IMR-90 (cell line): ENCODE results near the gene LRRC47. TPM values are rescaled to one million over a fixed set of nuclear protein-coding genes. Genes with fewer than 3 reads are reported as not detected.

Experiments used
- ATAC-seq: fragments of 200-7000 bp; cut with Tn5 transposase; 2 replicates; pipeline ENCODE4 v1.9.1; 2020; ENCODE audit warnings: low read depth, mild to moderate bottlenecking, moderate library complexity
- BruUV-seq: library from RNA; stranded (reverse); fragments of 400-500 nt; replicated peaks from 2 replicates; lab custom pipeline; 2021; lab: Mats Ljungman, UMichigan
- CTCF ChIA-PET: fragments of 300-600 bp; formaldehyde crosslinking; extraction: SDS; loops from one replicate; lab custom pipeline; 2021; ENCODE audit warnings: antibody characterized with exemption; lab: Yijun Ruan, JAX
- POLR2A ChIA-PET: fragments of 300-600 bp; sonication (Branson Sonifier 250); formaldehyde crosslinking; loops from one replicate; lab custom pipeline; 2022; ENCODE audit warnings: antibody characterized with exemption; ENCODE audit not compliant: unreplicated experiment; lab: Charles Lee
- DNase-seq: peaks from one replicate; pipeline ENCODE4 v3.0.0; 2013
- H2AFZ ChIP-seq: replicated peaks from 2 replicates; pipeline ENCODE3; 2013; ENCODE audit warnings: low read length, mild to moderate bottlenecking; ENCODE audit not compliant: poor library complexity
- H2AK5ac ChIP-seq: 2 replicates; pipeline ENCODE4 v1.6.1; 2013; ENCODE audit warnings: low read depth, low read length, inconsistent platforms
- H2AK9ac ChIP-seq: replicated peaks from 2 replicates; pipeline ENCODE3; 2013; ENCODE audit warnings: mild to moderate bottlenecking, low read depth, low read length, moderate library complexity; ENCODE audit not compliant: poor library complexity
- H2BK120ac ChIP-seq: 2 replicates; pipeline ENCODE4 v1.6.1; 2013; ENCODE audit warnings: low read depth, low read length, inconsistent platforms
- H2BK15ac ChIP-seq: 3 replicates; pipeline ENCODE4 v1.6.1; 2013; ENCODE audit warnings: low read depth, low read length, inconsistent platforms
- H2BK20ac ChIP-seq: 2 replicates; pipeline ENCODE4 v1.6.1; 2013; ENCODE audit warnings: low read depth, mild to moderate bottlenecking, inconsistent platforms, low read length, moderate library complexity
- H2BK5ac ChIP-seq: 2 replicates; pipeline ENCODE4 v1.6.1; 2013; ENCODE audit warnings: mild to moderate bottlenecking, low read depth, low read length, inconsistent platforms; ENCODE audit not compliant: poor library complexity, severe bottlenecking
- H3K14ac ChIP-seq: replicated peaks from 2 replicates; pipeline ENCODE4 v1.6.1; 2013; ENCODE audit warnings: low read depth, low read length, inconsistent platforms
- H3K18ac ChIP-seq: 2 replicates; pipeline ENCODE4 v1.6.1; 2013; ENCODE audit warnings: low read depth, low read length, control low read depth
- H3K23ac ChIP-seq: 2 replicates; pipeline ENCODE4 v1.6.1; 2013; ENCODE audit warnings: low read depth, low read length, inconsistent platforms
- H3K27ac ChIP-seq: 2 replicates; pipeline ENCODE4 v1.5.1; 2013; ENCODE audit warnings: mild to moderate bottlenecking, control low read depth, low read length; ENCODE audit not compliant: insufficient read depth
- H3K27me3 ChIP-seq: 2 replicates; pipeline ENCODE4 v1.6.1; 2013; ENCODE audit warnings: low read length; ENCODE audit not compliant: control insufficient read depth, insufficient read depth
- H3K36me3 ChIP-seq: 2 replicates; pipeline ENCODE4 v1.6.1; 2013; ENCODE audit warnings: low read length, mixed read lengths; ENCODE audit not compliant: control insufficient read depth, insufficient read depth
- H3K4ac ChIP-seq: 2 replicates; pipeline ENCODE4 v1.6.1; 2013; ENCODE audit warnings: low read depth, low read length, inconsistent platforms
- H3K4me1 ChIP-seq: 2 replicates; pipeline ENCODE4 v1.6.1; 2013; ENCODE audit warnings: low read length, mixed read lengths; ENCODE audit not compliant: control insufficient read depth, insufficient read depth
- H3K4me2 ChIP-seq: 2 replicates; pipeline ENCODE4 v1.6.1; 2013; ENCODE audit warnings: low read depth, mild to moderate bottlenecking, control low read depth, low read length, moderate library complexity
- H3K4me3 ChIP-seq: 2 replicates; pipeline ENCODE4 v1.5.1; 2013; ENCODE audit warnings: low read depth, mild to moderate bottlenecking, control low read depth, low read length, moderate library complexity; ENCODE audit not compliant: insufficient read depth
- H3K56ac ChIP-seq: 2 replicates; pipeline ENCODE4 v1.6.1; 2013; ENCODE audit warnings: low read length, inconsistent platforms; ENCODE audit not compliant: insufficient read depth; ENCODE audit errors: extremely low read depth
- H3K79me1 ChIP-seq, 2 experiments: 2 replicates each; pipeline ENCODE4 v1.6.1; 2013; ENCODE audit warnings: low read length in 2 of 2, inconsistent platforms in 1 of 2, low read depth in 1 of 2
- H3K9ac ChIP-seq: 2 replicates; pipeline ENCODE4 v1.6.1; 2013; ENCODE audit warnings: low read depth, low read length, control low read depth
- H3K9me1 ChIP-seq: 2 replicates; pipeline ENCODE4 v1.6.1; 2013; ENCODE audit warnings: low read length, inconsistent platforms; ENCODE audit not compliant: insufficient read depth
- H3K9me3 ChIP-seq: 2 replicates; pipeline ENCODE4 v1.6.1; 2013; ENCODE audit warnings: low read length; ENCODE audit not compliant: control insufficient read depth, insufficient read depth
- H4K20me1 ChIP-seq: 2 replicates; pipeline ENCODE4 v1.6.1; 2013; ENCODE audit warnings: low read length, inconsistent platforms; ENCODE audit not compliant: insufficient read depth
- H4K5ac ChIP-seq: 2 replicates; pipeline ENCODE4 v1.6.1; 2013; ENCODE audit warnings: mild to moderate bottlenecking, low read depth, low read length, control low read depth
- H4K8ac ChIP-seq, 2 experiments: 2 replicates each; pipeline ENCODE4 v1.6.1; 2013; ENCODE audit warnings: low read depth in 2 of 2, low read length in 2 of 2, control low read depth in 1 of 2, inconsistent platforms in 1 of 2
- H4K91ac ChIP-seq: 2 replicates; pipeline ENCODE4 v1.6.1; 2013; ENCODE audit warnings: low read depth, low read length, inconsistent platforms; ENCODE audit not compliant: insufficient read depth
- BHLHE40 ChIP-seq: fragments of 150-350 bp; IDR thresholded peaks from 2 replicates; pipeline ENCODE4 v1.6.1; 2016; ENCODE audit warnings: mild to moderate bottlenecking, low read depth, low read length
- CEBPB ChIP-seq: IDR thresholded peaks from 2 replicates; pipeline ENCODE4 v1.6.1; 2012; ENCODE audit warnings: low read depth, low read length, improper control_type of control experiment
- CHD1 ChIP-seq: IDR thresholded peaks from 2 replicates; pipeline ENCODE4 v1.6.1; 2012; ENCODE audit warnings: low read depth, low read length, improper control_type of control experiment
- CTCF ChIP-seq: conservative IDR thresholded peaks from 2 replicates; pipeline ENCODE4 v1.5.1; 2012; ENCODE audit warnings: mild to moderate bottlenecking, low read depth, low read length, improper control_type of control experiment
- ELK1 ChIP-seq: fragments of 150-350 bp; IDR thresholded peaks from 2 replicates; pipeline ENCODE4 v1.6.1; 2016; ENCODE audit warnings: low read depth, mild to moderate bottlenecking, low read length, moderate library complexity, borderline replicate concordance
- FOS ChIP-seq: fragments of 150-350 bp; IDR thresholded peaks from 2 replicates; pipeline ENCODE4 v1.6.1; 2016; ENCODE audit warnings: low read depth, low read length
- MAFK ChIP-seq: IDR thresholded peaks from 2 replicates; pipeline ENCODE4 v1.6.1; 2012; ENCODE audit warnings: low read depth, low read length, improper control_type of control experiment
- MAZ ChIP-seq: IDR thresholded peaks from 2 replicates; pipeline ENCODE4 v1.6.1; 2012; ENCODE audit warnings: low read depth, mild to moderate bottlenecking, low read length, improper control_type of control experiment, moderate library complexity, borderline replicate concordance
- MXI1 ChIP-seq: IDR thresholded peaks from 2 replicates; pipeline ENCODE4 v1.6.1; 2012; ENCODE audit warnings: low read depth, mild to moderate bottlenecking, low read length, moderate library complexity, borderline replicate concordance
- NFE2L2 ChIP-seq: fragments of 150-350 bp; IDR thresholded peaks from 2 replicates; pipeline ENCODE4 v1.6.1; 2016; ENCODE audit warnings: low read depth, mild to moderate bottlenecking, low read length
- POLR2A ChIP-seq: IDR thresholded peaks from 2 replicates; pipeline ENCODE4 v1.6.1; 2012; ENCODE audit warnings: mild to moderate bottlenecking, low read depth, low read length
- RAD21 ChIP-seq: IDR thresholded peaks from 2 replicates; pipeline ENCODE4 v1.6.1; 2012; ENCODE audit warnings: low read length, improper control_type of control experiment
- RCOR1 ChIP-seq: IDR thresholded peaks from 2 replicates; pipeline ENCODE4 v1.6.1; 2012; ENCODE audit warnings: mild to moderate bottlenecking, low read length, improper control_type of control experiment; ENCODE audit not compliant: insufficient replicate concordance
- RFX5 ChIP-seq: IDR thresholded peaks from 2 replicates; pipeline ENCODE4 v1.8.0; 2012; ENCODE audit warnings: low read depth, mild to moderate bottlenecking, low read length, moderate library complexity
- SMC3 ChIP-seq: fragments of 150-350 bp; IDR thresholded peaks from 2 replicates; pipeline ENCODE4 v1.6.1; 2016; ENCODE audit warnings: low read depth, mild to moderate bottlenecking, antibody characterized with exemption, low read length, moderate library complexity
- USF2 ChIP-seq: fragments of 150-350 bp; IDR thresholded peaks from 2 replicates; pipeline ENCODE4 v1.6.1; 2017; ENCODE audit warnings: mild to moderate bottlenecking, antibody characterized with exemption, low read length, low read depth
- WGBS, 2 experiments: methylation state at CpG; one replicate each; pipeline versions ENCODE4 v1.1.5 to v1.1.7; 2013; ENCODE audit warnings: missing lambda C conversion rate in 2 of 2; ENCODE audit not compliant: insufficient read length in 1 of 2; ENCODE audit errors: extremely low coverage in 2 of 2; 5-methylcytosine and 5-hydroxymethylcytosine counted together
- dilution Hi-C: fragments of 300-500 bp; cut with HindIII; formaldehyde crosslinking; loops from one replicate; pipeline ENCODE4 v1.14.3; 2018; ENCODE audit warnings: low sequenced_read_pairs; ENCODE audit not compliant: unreplicated experiment
- in situ Hi-C: fragments of 300-500 bp; cut with MboI; formaldehyde crosslinking; loops from 3 replicates; pipeline ENCODE4 v1.14.3; 2019; ENCODE audit warnings: low sequenced_read_pairs, inconsistent platforms, mixed read lengths
- intact Hi-C: fragments of 100-400 bp; cut with micrococcal nuclease; formaldehyde crosslinking; loops from 2 replicates; pipeline ENCODE4 v1.10.0; 2022
- polyA plus RNA-seq, 3 experiments: library from polyadenylated mRNA; depleted of rRNA; stranded (reverse); fragments of >200 nt; gene quantifications; 2 replicates each; pipeline ENCODE4 v1.2.3, GENCODE V29; 2012; ENCODE audit warnings: low replicate concordance in 1 of 3
- total RNA-seq: library from RNA; depleted of rRNA; stranded (reverse); fragments of >200 nt; gene quantifications from 2 replicates; pipeline ENCODE4 v1.2.3, GENCODE V29; 2012

LRRC47 gene
- total and polyA plus RNA-seq, 2 of the 4 experiments (the other 2 are of a cell fraction): 15.2 to 19.7 TPM

- CTCF ChIA-PET: no interaction called here
- H3K9ac ChIP-seq: no peak overlapping the region
- H3K4ac ChIP-seq: no peak overlapping the region
- no peak overlapping the region for H3K4me2 ChIP-seq
- H2AK9ac ChIP-seq: no peak overlapping the region
- no peak overlapping the region for H2BK15ac ChIP-seq
- H4K91ac ChIP-seq: no peak overlapping the region
- in situ Hi-C loops: no loop called here
- H2AFZ ChIP-seq: no peak overlapping the region
- no peak overlapping the region for H3K4me3 ChIP-seq
- H3K4me1 ChIP-seq: no peaks in the 10 kb centered on the region
- H2AK5ac ChIP-seq: no peak overlapping the region
- no peak overlapping the region for H2BK5ac ChIP-seq
- no peak overlapping the region for H3K14ac ChIP-seq
- 33% methylated on average over 1 of the region's 6 CpGs; no CpG with 5 or more reads in 1 of the 2 experiments for WGBS, 2 experiments
- no peak overlapping the region for H3K23ac ChIP-seq
- ATAC-seq (no peak), DNase-seq (no peak)
- dilution Hi-C loops: no loop called here
- no TSS peak for BruUV-seq
- intact Hi-C loops: no loop called here
- H2BK20ac ChIP-seq: no peak overlapping the region
- no peak overlapping the region for H4K5ac ChIP-seq
- H3K56ac ChIP-seq: no peak overlapping the region
- H3K9me1 ChIP-seq: no peaks in the 10 kb centered on the region
- peaks cover 34% of the 10 kb centered on the region for H3K27me3 ChIP-seq
- H4K8ac ChIP-seq: no peak overlapping the region
- H3K79me1 ChIP-seq: no peaks in the 10 kb centered on the region
- no peak overlapping the region for H2BK120ac ChIP-seq
- H3K18ac ChIP-seq: no peak overlapping the region
- peaks cover 2% of the 10 kb centered on the region for H3K9me3 ChIP-seq
- no peaks in the 10 kb centered on the region for H4K20me1 ChIP-seq
- no peaks in the 10 kb centered on the region for H3K36me3 ChIP-seq
- TF ChIP-seq RCOR1: no peak
- TF ChIP-seq NFE2L2: no peak
- TF ChIP-seq CEBPB: no peak
- no peak for TF ChIP-seq CTCF
- TF ChIP-seq MXI1: no peak
- no peak for TF ChIP-seq FOS
- no peak for TF ChIP-seq BHLHE40
- TF ChIP-seq RAD21: no peak
- no peak for TF ChIP-seq MAFK
- no peak for TF ChIP-seq SMC3
- no peak for TF ChIP-seq MAZ
- no peak for TF ChIP-seq CHD1
- TF ChIP-seq USF2: no peak
- TF ChIP-seq ELK1: no peak
- TF ChIP-seq RFX5: no peak
- TF ChIP-seq POLR2A: no peak
- no peak overlapping the region for H3K27ac ChIP-seq
- POLR2A ChIA-PET: no interaction called here
These were observed 36.5 kb downstream of the LRRC47 start for GRCh38 chr1:3759796-3760195.
